ENCODE measurements around the gene COL6A3. TPM values are rescaled to one million over a fixed set of nuclear protein-coding genes. Genes with fewer than 3 reads are reported as not detected.

The COL6A3 gene
- total RNA-seq, 1 experiment from 2014 or later = 0.81 TPM

GRCh38 chr2:237450108-237450507 lies 36.1 kb upstream of the COL6A3 start:
- WGBS (ENCODE audit: extremely low coverage, insufficient read length, low lambda C conversion rate) = no CpG with 5 or more reads among the region's 6 CpGs
- Histone ChIP-seq H4K8ac (replicated peaks; ENCODE audit: insufficient read length, low read depth, low read length) (no peak overlapping the region), H3K4ac (ENCODE audit: low read depth, low read length) (no peak overlapping the region)

More at GRCh38 chr2:237450108-237450507, 36.1 kb upstream of the COL6A3 start:
- Histone ChIP-seq H3K27me3 (ENCODE audit: insufficient read depth, low read length) (no peaks in the 10 kb centered on the region), H3K18ac (ENCODE audit: insufficient read length, low read depth, low read length) (no peak overlapping the region), H2BK120ac (ENCODE audit: low read depth, low read length, poor library complexity, severe bottlenecking) (no peak overlapping the region), H3T11ph (ENCODE audit: low read length) (no peak overlapping the region), H3K4me2 (ENCODE audit: insufficient read depth, insufficient read length, low read length) (no peak overlapping the region), H2BK12ac (ENCODE audit: insufficient read length, low read depth, low read length) (no peak overlapping the region), H2AK5ac (ENCODE audit: insufficient read length, low read length) (no peak overlapping the region), H3K79me1 (ENCODE audit: insufficient read depth, low read depth, low read length, poor library complexity, severe bottlenecking) (no peaks in the 10 kb centered on the region), H2BK5ac (ENCODE audit: insufficient read length, low read length) (no peak overlapping the region), H2BK20ac (ENCODE audit: low read depth, low read length, poor library complexity, severe bottlenecking) (no peak overlapping the region), H3K56ac (ENCODE audit: insufficient read length, low read depth, low read length) (no peak overlapping the region), H3K23me2 (ENCODE audit: insufficient read length, low read depth, low read length, poor library complexity, severe bottlenecking) (no peaks in the 10 kb centered on the region), H4K5ac (ENCODE audit: insufficient read length, low read depth, low read length) (no peak overlapping the region), H3K23ac (ENCODE audit: insufficient read length, low read depth, low read length) (no peak overlapping the region), H3K9ac (ENCODE audit: extremely low read depth, insufficient read length, low read length) (no peak overlapping the region), H2AFZ (ENCODE audit: low read length) (no peak overlapping the region), H4K20me1 (ENCODE audit: control insufficient read depth, insufficient read depth, insufficient read length) (no peaks in the 10 kb centered on the region), H3K4me1 (ENCODE audit: insufficient read depth, low read length) (peaks cover 7% of the 10 kb centered on the region; the same call in 1 of the 2 replicates), H3K79me2 (ENCODE audit: insufficient read depth, low read length) (no peaks in the 10 kb centered on the region), H3K14ac (ENCODE audit: insufficient read depth, low read length) (no peak overlapping the region), H4K91ac (ENCODE audit: insufficient read length, low read depth, low read length) (no peak overlapping the region), H3K27ac (ENCODE audit: insufficient read length, low read depth, low read length) (no peak overlapping the region), H3K9me3 (ENCODE audit: control insufficient read depth, low read depth, low read length) (no peaks in the 10 kb centered on the region), H2BK15ac (ENCODE audit: low read depth, low read length) (no peak overlapping the region)
- Mint-ChIP-seq H3K27me3 (ENCODE audit: low read depth) (peaks cover 41% of the 10 kb centered on the region), H3K27ac (no peak overlapping the region), H3K4me3 (no peak overlapping the region), H3K9me3 (peaks cover 0 to 6% of the 10 kb centered on the region in 2 experiments; a peak in 1 of 5 replicates), H3K4me1 (peaks cover 15 to 16% of the 10 kb centered on the region in 2 experiments), H3K36me3 (ENCODE audit: insufficient read depth in 1 of 3, low read depth in 3 of 3) (no peaks in the 10 kb centered on the region)
- no peak for TF ChIP-seq CTCF (conservative IDR thresholded peaks at IDR 0.05)
- no peak for DNase-seq

Data from H9 (cell line).